ENCODE measurements around the gene KCNMB2. TPM values are rescaled to one million over a fixed set of nuclear protein-coding genes. Genes with fewer than 3 reads are reported as not detected.

The KCNMB2 gene
- total RNA-seq, 2 donors from 2014 or later, result 0.68 TPM; not detected in 1

DNA sequence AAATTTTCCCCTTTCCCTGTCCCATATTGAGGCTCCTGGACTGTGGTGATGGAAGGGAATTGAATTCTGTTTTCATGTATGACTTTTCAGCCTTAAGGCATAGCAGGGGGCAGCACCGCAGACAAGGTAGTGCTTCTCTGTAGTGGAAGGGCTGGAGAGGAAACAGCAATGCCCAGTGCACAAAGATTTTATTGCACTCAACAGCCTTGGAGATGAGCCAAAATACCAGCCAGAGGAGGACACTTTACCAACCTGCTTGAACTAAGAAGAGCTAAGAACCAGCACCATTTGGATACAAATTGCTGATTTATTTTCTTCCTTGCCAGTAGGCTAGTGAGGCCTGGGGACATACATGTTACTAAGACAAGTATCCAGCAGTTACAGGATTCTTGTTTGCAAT, 98.7 kb downstream of the KCNMB2 start:
- TF ChIP-seq, protein P1, sequence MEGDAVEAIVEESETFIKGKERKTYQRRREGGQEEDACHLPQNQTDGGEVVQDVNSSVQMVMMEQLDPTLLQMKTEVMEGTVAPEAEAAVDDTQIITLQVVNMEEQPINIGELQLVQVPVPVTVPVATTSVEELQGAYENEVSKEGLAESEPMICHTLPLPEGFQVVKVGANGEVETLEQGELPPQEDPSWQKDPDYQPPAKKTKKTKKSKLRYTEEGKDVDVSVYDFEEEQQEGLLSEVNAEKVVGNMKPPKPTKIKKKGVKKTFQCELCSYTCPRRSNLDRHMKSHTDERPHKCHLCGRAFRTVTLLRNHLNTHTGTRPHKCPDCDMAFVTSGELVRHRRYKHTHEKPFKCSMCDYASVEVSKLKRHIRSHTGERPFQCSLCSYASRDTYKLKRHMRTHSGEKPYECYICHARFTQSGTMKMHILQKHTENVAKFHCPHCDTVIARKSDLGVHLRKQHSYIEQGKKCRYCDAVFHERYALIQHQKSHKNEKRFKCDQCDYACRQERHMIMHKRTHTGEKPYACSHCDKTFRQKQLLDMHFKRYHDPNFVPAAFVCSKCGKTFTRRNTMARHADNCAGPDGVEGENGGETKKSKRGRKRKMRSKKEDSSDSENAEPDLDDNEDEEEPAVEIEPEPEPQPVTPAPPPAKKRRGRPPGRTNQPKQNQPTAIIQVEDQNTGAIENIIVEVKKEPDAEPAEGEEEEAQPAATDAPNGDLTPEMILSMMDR (IDR thresholded peaks at IDR 0.05), result no peak
- TF ChIP-seq POLR2A (IDR thresholded peaks at IDR 0.05), result no peak
- no peak for TF ChIP-seq POLR2AphosphoS5 (IDR thresholded peaks at IDR 0.05)

DNA sequence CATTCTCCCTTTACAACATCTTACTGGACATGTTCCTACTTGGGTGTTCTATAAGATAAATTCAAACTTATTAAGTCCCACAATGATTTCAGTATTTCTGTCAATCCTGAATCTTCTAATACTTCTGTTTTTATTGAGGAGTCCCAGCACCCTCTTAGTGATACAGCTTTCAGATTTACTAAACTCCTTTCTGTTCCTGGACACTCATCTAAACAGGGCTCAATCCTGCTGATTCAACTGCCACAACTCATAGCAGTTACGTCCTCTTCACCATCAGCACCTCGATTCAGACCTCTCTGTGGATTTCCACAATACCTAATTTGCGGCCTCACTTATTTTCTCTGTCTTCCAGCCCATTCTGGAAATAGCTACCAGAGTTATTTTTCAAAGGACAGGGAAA, 101.6 kb downstream of the KCNMB2 start:
- H3K36me3 ChIP-seq, result no peaks in the 10 kb centered on the region
- no peak overlapping the region for H3K4me3 ChIP-seq
- H3K27ac ChIP-seq, result no peak overlapping the region
- TF ChIP-seq, protein P1 (IDR thresholded peaks at IDR 0.05), result no peak
- TF ChIP-seq POLR2AphosphoS5 (IDR thresholded peaks at IDR 0.05) (no peak), POLR2A (IDR thresholded peaks at IDR 0.05) (no peak)
- no peaks in the 10 kb centered on the region for H3K4me1 ChIP-seq (replicated peaks)
- no peak for DNase-seq (ENCODE audit: low spot score)
- 92% methylated on average over 3 of the region's 3 CpGs for WGBS
- no peaks in the 10 kb centered on the region for H3K27me3 ChIP-seq (replicated peaks; ENCODE audit: insufficient read depth)
- intact Hi-C loops (cut with DNase I), result no loop called here
- no peaks in the 10 kb centered on the region for H3K9me3 ChIP-seq

More for the DNA sequence above, 98.7 kb downstream of the KCNMB2 start:
- 33% methylated on average over 1 of the region's 1 CpG for WGBS
- H3K27ac ChIP-seq, result no peak overlapping the region
- no peak overlapping the region for H3K4me3 ChIP-seq
- no peak for DNase-seq (ENCODE audit: low spot score)
- no peaks in the 10 kb centered on the region for H3K36me3 ChIP-seq
- H3K27me3 ChIP-seq (replicated peaks; ENCODE audit: insufficient read depth), result no peaks in the 10 kb centered on the region
- no peaks in the 10 kb centered on the region for H3K4me1 ChIP-seq (replicated peaks)
- intact Hi-C loops (cut with DNase I), result no loop called here
- no peaks in the 10 kb centered on the region for H3K9me3 ChIP-seq

DNA sequence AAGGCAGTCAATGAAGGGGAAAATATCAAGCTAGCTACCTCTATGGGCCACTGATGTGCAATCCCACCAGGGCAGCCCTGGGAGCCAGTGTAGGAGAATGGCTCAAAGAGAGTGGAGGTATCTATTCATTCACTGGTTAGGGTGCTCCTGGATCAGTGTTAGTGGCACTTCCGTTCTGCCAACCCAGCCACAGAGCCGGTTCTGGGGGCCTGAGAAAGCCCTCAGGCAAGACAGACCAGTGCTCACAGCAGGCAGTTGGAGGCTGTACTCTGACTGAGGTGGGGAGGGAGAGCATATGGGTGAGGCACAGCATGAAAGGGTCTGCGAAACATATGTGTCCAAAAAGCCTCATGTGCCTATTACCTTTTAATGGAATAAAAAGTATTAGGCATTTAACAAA, 109.3 kb downstream of the KCNMB2 start:
- WGBS, result 73% methylated on average over 3 of the region's 3 CpGs
- H3K4me3 ChIP-seq, result no peak overlapping the region
- intact Hi-C loops (cut with DNase I), result no loop called here
- H3K27ac ChIP-seq, result no peak overlapping the region
- no peaks in the 10 kb centered on the region for H3K27me3 ChIP-seq (replicated peaks; ENCODE audit: insufficient read depth)
- H3K9me3 ChIP-seq, result no peaks in the 10 kb centered on the region
- TF ChIP-seq POLR2A (IDR thresholded peaks at IDR 0.05), result no peak
- TF ChIP-seq, protein P1 (IDR thresholded peaks at IDR 0.05), result no peak
- TF ChIP-seq POLR2AphosphoS5 (IDR thresholded peaks at IDR 0.05), result no peak
- no peak for DNase-seq (ENCODE audit: low spot score)
- no peaks in the 10 kb centered on the region for H3K36me3 ChIP-seq
- no peaks in the 10 kb centered on the region for H3K4me1 ChIP-seq (replicated peaks)

GRCh38 chr3:178646186-178646862, 110.1 kb downstream of the KCNMB2 start:
- 42% methylated on average over 4 of the region's 4 CpGs for WGBS
- intact Hi-C loops (cut with DNase I), result no loop called here
- no peaks in the 10 kb centered on the region for H3K27me3 ChIP-seq (replicated peaks; ENCODE audit: insufficient read depth)
- H3K27ac ChIP-seq, result no peak overlapping the region
- no peaks in the 10 kb centered on the region for H3K9me3 ChIP-seq
- H3K4me3 ChIP-seq, result no peak overlapping the region
- no peak for DNase-seq (ENCODE audit: low spot score)
- no peaks in the 10 kb centered on the region for H3K36me3 ChIP-seq
- H3K4me1 ChIP-seq (replicated peaks), result no peaks in the 10 kb centered on the region
- TF ChIP-seq POLR2A (IDR thresholded peaks at IDR 0.05) (no peak), POLR2AphosphoS5 (IDR thresholded peaks at IDR 0.05) (no peak)
- TF ChIP-seq, protein P1 (IDR thresholded peaks at IDR 0.05), result no peak

- Histone ChIP-seq H3K27ac (no peak overlapping the region), H3K36me3 (no peaks in the 10 kb centered on the region), H3K9me3 (no peaks in the 10 kb centered on the region), H3K27me3 (replicated peaks; ENCODE audit: insufficient read depth) (no peaks in the 10 kb centered on the region), H3K4me3 (no peak overlapping the region), H3K4me1 (replicated peaks) (no peaks in the 10 kb centered on the region)
- DNase-seq (ENCODE audit: low spot score), result no peak
- TF ChIP-seq, protein P1 (IDR thresholded peaks at IDR 0.05), result no peak
- no peak for TF ChIP-seq POLR2AphosphoS5 (IDR thresholded peaks at IDR 0.05)
- TF ChIP-seq POLR2A (IDR thresholded peaks at IDR 0.05), result no peak
- 88% methylated on average over 4 of the region's 4 CpGs for WGBS
- intact Hi-C loops (cut with DNase I), result no loop called here
Measured at GRCh38 chr3:178655488-178655887, 119.3 kb downstream of the KCNMB2 start.
